HCT116 (cell line): ENCODE data around the gene FBXW4. TPM values are rescaled to one million over a fixed set of nuclear protein-coding genes. Genes with fewer than 3 reads are reported as not detected.

Source experiments
- ATAC-seq: fragments of 200-7000 bp; cut with Tn5 transposase; 2 replicates; pipeline ENCODE4 v1.9.1; 2020; ENCODE audit warnings: mild to moderate bottlenecking, moderate library complexity
- BruUV-seq: library from RNA; stranded (reverse); fragments of 400-500 nt; replicated peaks from 2 replicates; lab custom pipeline; 2021; lab: Mats Ljungman, UMichigan
- CTCF ChIA-PET: fragments of 300-600 bp; sonication (Branson Sonifier 250); formaldehyde crosslinking; loops from one replicate; lab custom pipeline; 2021; ENCODE audit warnings: antibody characterized with exemption; lab: Charles Lee
- POLR2A ChIA-PET: fragments of 300-600, 350-600 bp; sonication (Branson Sonifier 250); formaldehyde crosslinking; loops from one replicate; lab custom pipeline; 2021; ENCODE audit warnings: antibody characterized with exemption; lab: Charles Lee
- RAD21 ChIA-PET, 2 experiments: fragments of 300-600 bp; sonication (Branson Sonifier 250); formaldehyde crosslinking; loops; one replicate each; lab custom pipeline; 2023; ENCODE audit warnings: low total read pairs in 2 of 2; ENCODE audit not compliant: uncharacterized antibody in 2 of 2, unreplicated experiment in 2 of 2, low non-redundant PET in 1 of 2; lab: Charles Lee
- DNase-seq: peaks from one replicate; pipeline ENCODE4 v3.0.0-alpha.2; 2010; ENCODE audit warnings: low read depth, low spot score
- H2AFZ ChIP-seq: fragments of 200-600 bp; shearing (Covaris generic), sonication (generic); 2 replicates; pipeline ENCODE4 v1.6.1; 2017; ENCODE audit warnings: low read depth, mixed run types, mixed read lengths, antibody characterized with exemption, low read length; ENCODE audit not compliant: poor library complexity, severe bottlenecking
- H3K27ac ChIP-seq: 2 replicates; pipeline ENCODE4 v1.5.1; 2012; ENCODE audit warnings: low read depth, low read length
- H3K27me3 ChIP-seq: fragments of 200-600 bp; sonication (generic); 2 replicates; pipeline ENCODE4 v1.6.1; 2016; ENCODE audit warnings: mixed run types, low read length, mixed read lengths; ENCODE audit not compliant: insufficient read depth
- H3K36me3 ChIP-seq, 2 experiments: fragments of 200-500 bp in 1 of 2; fragments of 200-600 bp in 1 of 2; sonication (Bioruptor generic) in 1 of 2; sonication (generic) in 1 of 2; 2 replicates each; pipeline versions ENCODE4 v1.5.1 to v1.6.1; 2014 to 2016; ENCODE audit warnings: low read length in 2 of 2, inconsistent platforms in 1 of 2, mixed read lengths in 1 of 2, mixed run types in 1 of 2; ENCODE audit not compliant: insufficient read depth in 2 of 2, control insufficient read depth in 1 of 2
- H3K4me1 ChIP-seq, 2 experiments: fragments of 200-600 bp in 1 of 2; sonication (generic) in 1 of 2; 2 replicates each; pipeline versions ENCODE4 v1.5.1 to v1.6.1; 2012 to 2017; ENCODE audit warnings: low read length in 2 of 2, inconsistent platforms in 1 of 2, mild to moderate bottlenecking in 1 of 2, mixed read lengths in 1 of 2, mixed run types in 1 of 2, moderate library complexity in 1 of 2; ENCODE audit not compliant: insufficient read depth in 2 of 2, control insufficient read depth in 1 of 2
- H3K4me2 ChIP-seq: fragments of 200-600 bp; sonication (generic); 2 replicates; pipeline ENCODE4 v1.6.1; 2017; ENCODE audit warnings: mixed run types, low read length, mixed read lengths
- H3K4me3 ChIP-seq, 2 experiments: fragments of 200-600 bp in 1 of 2; sonication (generic) in 1 of 2; replicated peaks in 1 of 2; 2 replicates each; pipeline ENCODE4 v1.5.1; 2011 to 2016; ENCODE audit warnings: low read length in 2 of 2, control low read depth in 1 of 2, low read depth in 1 of 2, mild to moderate bottlenecking in 1 of 2, mixed read lengths in 1 of 2, mixed run types in 1 of 2
- H3K79me2 ChIP-seq: fragments of 200-600 bp; sonication (generic); 2 replicates; pipeline ENCODE4 v1.6.1; 2017; ENCODE audit warnings: mild to moderate bottlenecking, mixed run types, low read length, moderate library complexity, mixed read lengths; ENCODE audit not compliant: insufficient read depth
- H3K9ac ChIP-seq: fragments of 200-600 bp; sonication (generic); 2 replicates; pipeline ENCODE4 v1.6.1; 2016; ENCODE audit warnings: low read length, mixed read lengths
- H3K9me2 ChIP-seq: fragments of 200-600 bp; sonication (generic), shearing (Covaris generic); 2 replicates; pipeline ENCODE4 v1.6.1; 2017; ENCODE audit warnings: mixed run types, mild to moderate bottlenecking, moderate library complexity; ENCODE audit not compliant: insufficient read depth
- H3K9me3 ChIP-seq, 2 experiments: fragments of 200-500 bp in 1 of 2; fragments of 200-600 bp in 1 of 2; sonication (Bioruptor generic) in 1 of 2; sonication (generic) in 1 of 2; 2 replicates each; pipeline ENCODE4 v1.6.1; 2014 to 2017; ENCODE audit warnings: low read length in 2 of 2, mixed read lengths in 2 of 2, inconsistent platforms in 1 of 2, low read depth in 1 of 2, mild to moderate bottlenecking in 1 of 2, mixed run types in 1 of 2, moderate library complexity in 1 of 2; ENCODE audit not compliant: control insufficient read depth in 1 of 2, insufficient read depth in 1 of 2
- H4K20me1 ChIP-seq: fragments of 200-600 bp; sonication (generic), shearing (Covaris generic); 2 replicates; pipeline ENCODE4 v1.6.1; 2017; ENCODE audit warnings: mixed run types, mild to moderate bottlenecking, moderate library complexity; ENCODE audit not compliant: insufficient read depth
- CEBPB ChIP-seq: IDR thresholded peaks from 2 replicates; pipeline ENCODE4 v1.6.1; 2012; ENCODE audit warnings: low read depth
- EGR1 ChIP-seq: IDR thresholded peaks from 2 replicates; pipeline ENCODE4 v1.6.1; 2012; ENCODE audit warnings: low read depth
- ELF1 ChIP-seq: IDR thresholded peaks from 2 replicates; pipeline ENCODE4 v1.6.1; 2012; ENCODE audit warnings: low read depth, borderline replicate concordance
- POLR2A ChIP-seq: IDR thresholded peaks from 2 replicates; pipeline ENCODE4 v1.7.0; 2011; ENCODE audit warnings: borderline replicate concordance; ENCODE audit not compliant: insufficient read depth, insufficient read length; ENCODE audit errors: extremely low read depth
- SP1 ChIP-seq: IDR thresholded peaks from 2 replicates; pipeline ENCODE4 v1.6.1; 2012; ENCODE audit warnings: low read depth
- SRF ChIP-seq: IDR thresholded peaks from 2 replicates; pipeline ENCODE4 v1.6.1; 2012; ENCODE audit warnings: low read depth
- YY1 ChIP-seq: IDR thresholded peaks from 2 replicates; pipeline ENCODE4 v1.6.1; 2011; ENCODE audit warnings: low read length, low read depth, moderate library complexity, mild to moderate bottlenecking; ENCODE audit not compliant: insufficient replicate concordance; ENCODE audit errors: extremely low read depth
- ZFX ChIP-seq: fragments of 450-650 bp; IDR thresholded peaks from 2 replicates; pipeline ENCODE4 v1.6.1; 2017
- ZNF274 ChIP-seq: fragments of 200-500 bp; sonication (Bioruptor generic); IDR thresholded peaks from 2 replicates; pipeline ENCODE4 v1.6.1; 2014; ENCODE audit warnings: mild to moderate bottlenecking, low read depth, low read length, inconsistent platforms
- intact Hi-C: fragments of 100-400 bp; cut with micrococcal nuclease; formaldehyde crosslinking; loops from 2 replicates; pipeline ENCODE4 v1.10.0; 2022
- total RNA-seq: library from RNA; stranded (reverse); gene quantifications from one replicate; pipeline ENCODE4 v1.2.1, GENCODE V29; 2021; ENCODE audit not compliant: unreplicated experiment
- TF ChIP-seq, protein P1 (sequence below), 3 experiments: fragments of 200-600 bp in 1 of 3; sonication (generic) in 1 of 3; IDR thresholded peaks in 2 of 3; conservative IDR thresholded peaks in 1 of 3; 2 replicates each; pipeline ENCODE4 v1.5.1; 2012 to 2017; ENCODE audit warnings: low read depth in 2 of 3, low read length in 2 of 3, antibody characterized with exemption in 1 of 3, borderline replicate concordance in 1 of 3, control low read depth in 1 of 3, mild to moderate bottlenecking in 1 of 3, mixed read lengths in 1 of 3, mixed run types in 1 of 3, moderate library complexity in 1 of 3; ENCODE audit not compliant: insufficient read depth in 1 of 3
- TF ChIP-seq, protein P2 (sequence below): IDR thresholded peaks from 2 replicates; pipeline ENCODE4 v1.6.1; 2012

FBXW4 gene
- total RNA-seq, 1 experiment from 2014 or later: 35.3 TPM

DNA sequence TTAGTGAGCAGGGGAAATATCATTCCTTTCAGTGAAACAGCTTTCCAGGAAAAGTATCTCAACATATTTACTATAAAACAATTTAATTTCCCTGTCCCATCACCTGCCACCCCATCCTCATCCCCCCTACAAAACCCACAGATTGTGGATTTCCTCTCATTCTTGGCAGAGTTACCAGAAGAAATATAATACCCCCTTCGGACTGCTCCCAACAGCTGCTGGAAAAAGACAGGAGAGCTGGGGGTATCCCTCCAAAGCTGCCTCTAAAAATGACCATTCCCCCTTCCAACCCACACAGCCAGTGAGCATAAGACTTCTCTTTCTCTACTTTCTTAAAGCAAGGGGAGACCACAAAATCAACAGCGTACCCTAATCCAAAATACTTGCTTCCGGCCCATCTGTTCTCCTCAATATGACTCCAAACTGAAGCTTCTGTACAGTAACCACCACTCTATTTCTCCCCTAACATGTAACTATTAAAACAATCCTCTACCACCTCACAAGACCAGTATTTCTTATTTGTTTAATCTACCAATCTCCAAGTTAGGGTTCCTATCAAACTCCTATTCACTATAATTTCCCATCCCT lies 7.8 kb downstream of the FBXW4 start:
- ATAC-seq (no peak), DNase-seq (no peak)
- Histone ChIP-seq H3K27me3 (no peaks in the 10 kb centered on the region), H3K9me3 (no peaks in the 10 kb centered on the region), H3K4me3 (no peak overlapping the region), H3K9me2 (no peaks in the 10 kb centered on the region), H3K79me2 (peaks cover 6% of the 10 kb centered on the region), H3K27ac (no peak overlapping the region), H2AFZ (no peak overlapping the region), H4K20me1 (no peaks in the 10 kb centered on the region), H3K4me2 (no peak overlapping the region), H3K4me1 (no peaks in the 10 kb centered on the region), H3K36me3 (no peaks in the 10 kb centered on the region), H3K9ac (no peak overlapping the region)
- ChIA-PET RAD21 (no interaction called here), CTCF (no interaction called here), POLR2A (no interaction called here)
- intact Hi-C loops: no loop called here
- no TSS peak for BruUV-seq
- TF ChIP-seq CEBPB: no peak
- TF ChIP-seq, protein P1, sequence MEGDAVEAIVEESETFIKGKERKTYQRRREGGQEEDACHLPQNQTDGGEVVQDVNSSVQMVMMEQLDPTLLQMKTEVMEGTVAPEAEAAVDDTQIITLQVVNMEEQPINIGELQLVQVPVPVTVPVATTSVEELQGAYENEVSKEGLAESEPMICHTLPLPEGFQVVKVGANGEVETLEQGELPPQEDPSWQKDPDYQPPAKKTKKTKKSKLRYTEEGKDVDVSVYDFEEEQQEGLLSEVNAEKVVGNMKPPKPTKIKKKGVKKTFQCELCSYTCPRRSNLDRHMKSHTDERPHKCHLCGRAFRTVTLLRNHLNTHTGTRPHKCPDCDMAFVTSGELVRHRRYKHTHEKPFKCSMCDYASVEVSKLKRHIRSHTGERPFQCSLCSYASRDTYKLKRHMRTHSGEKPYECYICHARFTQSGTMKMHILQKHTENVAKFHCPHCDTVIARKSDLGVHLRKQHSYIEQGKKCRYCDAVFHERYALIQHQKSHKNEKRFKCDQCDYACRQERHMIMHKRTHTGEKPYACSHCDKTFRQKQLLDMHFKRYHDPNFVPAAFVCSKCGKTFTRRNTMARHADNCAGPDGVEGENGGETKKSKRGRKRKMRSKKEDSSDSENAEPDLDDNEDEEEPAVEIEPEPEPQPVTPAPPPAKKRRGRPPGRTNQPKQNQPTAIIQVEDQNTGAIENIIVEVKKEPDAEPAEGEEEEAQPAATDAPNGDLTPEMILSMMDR (IDR thresholded peaks at IDR 0.05 in 2 of 3, conservative IDR thresholded peaks at IDR 0.05 in 1 of 3; ENCODE audit: borderline replicate concordance in 1 of 3, insufficient read depth in 1 of 3, low read depth in 2 of 3, low read length in 2 of 3): no peak
- TF ChIP-seq EGR1: no peak
- no peak for TF ChIP-seq ZFX
- TF ChIP-seq ZNF274: no peak
- no peak for TF ChIP-seq POLR2A
- TF ChIP-seq, protein P2, sequence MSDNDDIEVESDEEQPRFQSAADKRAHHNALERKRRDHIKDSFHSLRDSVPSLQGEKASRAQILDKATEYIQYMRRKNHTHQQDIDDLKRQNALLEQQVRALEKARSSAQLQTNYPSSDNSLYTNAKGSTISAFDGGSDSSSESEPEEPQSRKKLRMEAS: no peak
- TF ChIP-seq ELF1: no peak
- TF ChIP-seq SRF: no peak
- no peak for TF ChIP-seq SP1
- no peak for TF ChIP-seq YY1
